Lung (tissue), 12 donors: ENCODE data around the gene CNTN3. TPM values are rescaled to one million over a fixed set of nuclear protein-coding genes. Genes with fewer than 3 reads are reported as not detected.

Source experiments
- ATAC-seq: fragments of 200-7000 bp; cut with Tn5 transposase; one replicate; pipeline ENCODE4 v1.9.1; 2020; ENCODE audit warnings: moderate number of reproducible peaks; ENCODE audit not compliant: insufficient read depth, low FRiP score
- DNase-seq, 3 donors: peaks; one replicate each; pipeline ENCODE4 v3.0.0-alpha.2; 2013 to 2017
- H3K27ac ChIP-seq, 2 donors: one replicate each; pipeline ENCODE4 v1.5.1; 2013; ENCODE audit warnings: mild to moderate bottlenecking in 2 of 2, moderate library complexity in 2 of 2, control low read depth in 1 of 2, inconsistent platforms in 1 of 2, low read depth in 1 of 2, low read length in 1 of 2
- H3K27me3 ChIP-seq, 3 donors: one replicate each; pipeline ENCODE4 v1.5.1; 2013; ENCODE audit warnings: low read length in 2 of 3; ENCODE audit not compliant: control insufficient read depth in 3 of 3, insufficient read depth in 3 of 3
- H3K36me3 ChIP-seq, 4 donors: one replicate each; pipeline ENCODE4 v1.5.1; 2013; ENCODE audit warnings: low read length in 4 of 4, mild to moderate bottlenecking in 1 of 4, moderate library complexity in 1 of 4; ENCODE audit not compliant: control insufficient read depth in 4 of 4, insufficient read depth in 4 of 4
- H3K4me1 ChIP-seq, 5 donors: one replicate each; pipeline ENCODE4 v1.5.1; 2013; ENCODE audit warnings: low read length in 5 of 5, mild to moderate bottlenecking in 2 of 5, moderate library complexity in 1 of 5; ENCODE audit not compliant: control insufficient read depth in 5 of 5, insufficient read depth in 5 of 5
- H3K4me3 ChIP-seq: one replicate; pipeline ENCODE4 v1.5.1; 2013; ENCODE audit warnings: mild to moderate bottlenecking, control low read depth, moderate library complexity
- H3K9ac ChIP-seq, 2 donors: one replicate each; pipeline ENCODE4 v1.5.1; 2013; ENCODE audit warnings: low read length in 2 of 2, control low read depth in 1 of 2; ENCODE audit not compliant: insufficient read depth in 1 of 2
- H3K9me3 ChIP-seq, 4 donors: one replicate each; pipeline ENCODE4 v1.5.1; 2013; ENCODE audit warnings: low read length in 3 of 4, mild to moderate bottlenecking in 1 of 4, moderate library complexity in 1 of 4; ENCODE audit not compliant: control insufficient read depth in 4 of 4, insufficient read depth in 3 of 4
- WGBS, 2 donors: extraction: QIAGEN DNeasy Blood & Tissue Kit; methylation state at CpG; one replicate each; pipeline ENCODE4 v1.1.7; 2013; 5-methylcytosine and 5-hydroxymethylcytosine counted together
- polyA plus RNA-seq, 2 donors: library from polyadenylated mRNA; stranded (reverse); fragments of 200-250 nt; gene quantifications; one replicate each; pipeline ENCODE4 v1.2.1, GENCODE V29; 2013
- total RNA-seq, 2 donors: library from RNA; depleted of rRNA in 1 of 2; stranded (reverse); fragments of >200 nt in 1 of 2; gene quantifications; one replicate each; pipeline ENCODE4 v1.2.1, GENCODE V29; 2014 to 2021
- TF ChIP-seq, protein P1 (sequence below): IDR thresholded peaks from 2 replicates; pipeline ENCODE4 v1.5.1; 2012; ENCODE audit warnings: mild to moderate bottlenecking; ENCODE audit errors: control extremely low read depth, extremely low read depth
- donor health status: control.
- donor health status: control.
- donor health status: Bipolar disorder and iron deficiency.
- donor health status: healthy.
- donor health status: DM: yes; HTN: yes; CAD: no.

Gene CNTN3
- total and polyA plus RNA-seq, 4 donors, result 0.74 to 51.0 (median 1.2) TPM

DNA sequence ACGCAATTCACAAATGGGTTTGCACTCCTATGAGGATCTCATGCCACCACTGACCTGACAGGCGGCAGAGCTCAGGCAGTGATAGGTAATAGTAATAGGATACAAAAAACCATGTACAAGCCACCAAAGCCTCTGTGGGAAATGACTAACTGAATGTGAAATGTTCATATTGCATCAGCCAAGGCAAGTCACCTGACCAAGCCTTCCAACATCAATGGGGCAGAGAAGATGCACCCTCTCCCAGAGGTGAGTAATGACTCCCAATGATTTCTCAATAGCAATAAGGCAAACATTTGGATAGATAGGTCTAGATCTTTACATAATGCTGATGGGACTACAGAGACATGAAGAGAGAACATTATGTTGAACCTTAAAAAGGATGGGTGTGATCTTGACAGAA is 14.9 kb downstream of the CNTN3 start:
- no peaks in the 10 kb centered on the region for H3K9me3 ChIP-seq
- ATAC-seq (no peak), DNase-seq (no peak)
- H3K4me3 ChIP-seq, result no peak overlapping the region
- TF ChIP-seq, protein P1, sequence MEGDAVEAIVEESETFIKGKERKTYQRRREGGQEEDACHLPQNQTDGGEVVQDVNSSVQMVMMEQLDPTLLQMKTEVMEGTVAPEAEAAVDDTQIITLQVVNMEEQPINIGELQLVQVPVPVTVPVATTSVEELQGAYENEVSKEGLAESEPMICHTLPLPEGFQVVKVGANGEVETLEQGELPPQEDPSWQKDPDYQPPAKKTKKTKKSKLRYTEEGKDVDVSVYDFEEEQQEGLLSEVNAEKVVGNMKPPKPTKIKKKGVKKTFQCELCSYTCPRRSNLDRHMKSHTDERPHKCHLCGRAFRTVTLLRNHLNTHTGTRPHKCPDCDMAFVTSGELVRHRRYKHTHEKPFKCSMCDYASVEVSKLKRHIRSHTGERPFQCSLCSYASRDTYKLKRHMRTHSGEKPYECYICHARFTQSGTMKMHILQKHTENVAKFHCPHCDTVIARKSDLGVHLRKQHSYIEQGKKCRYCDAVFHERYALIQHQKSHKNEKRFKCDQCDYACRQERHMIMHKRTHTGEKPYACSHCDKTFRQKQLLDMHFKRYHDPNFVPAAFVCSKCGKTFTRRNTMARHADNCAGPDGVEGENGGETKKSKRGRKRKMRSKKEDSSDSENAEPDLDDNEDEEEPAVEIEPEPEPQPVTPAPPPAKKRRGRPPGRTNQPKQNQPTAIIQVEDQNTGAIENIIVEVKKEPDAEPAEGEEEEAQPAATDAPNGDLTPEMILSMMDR, result no peak
- no peaks in the 10 kb centered on the region for H3K4me1 ChIP-seq
- WGBS, 2 donors, result 95 to 96% methylated on average over 2 of the region's 2 CpGs
- H3K27ac ChIP-seq, result no peak overlapping the region
- no peaks in the 10 kb centered on the region for H3K36me3 ChIP-seq
- H3K27me3 ChIP-seq, result no peaks in the 10 kb centered on the region
- no peak overlapping the region for H3K9ac ChIP-seq

DNA sequence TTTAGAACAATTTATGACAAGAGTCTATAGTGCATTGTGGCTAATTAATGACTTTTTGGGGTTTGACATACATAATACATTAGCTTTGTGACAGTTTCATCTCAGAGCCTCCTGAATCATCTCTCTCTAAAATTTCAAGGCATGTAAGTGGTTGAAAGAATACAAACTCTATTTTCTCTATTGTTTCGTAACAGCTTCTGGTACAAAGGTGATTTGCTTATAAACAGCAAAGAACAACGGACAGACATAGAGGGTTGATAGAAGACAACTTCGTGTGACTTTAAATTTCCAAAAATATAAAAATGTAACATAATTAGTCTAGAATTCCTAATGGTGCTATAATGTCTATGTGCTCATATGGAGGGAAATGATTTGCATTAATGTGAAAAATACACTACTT is 21.3 kb downstream of the CNTN3 start:
- H3K27ac ChIP-seq, result no peak overlapping the region
- TF ChIP-seq, protein P1, result no peak
- WGBS, 2 donors, result 87 to 89% methylated on average over 3 of the region's 3 CpGs
- ATAC-seq (no peak), DNase-seq (no peak)
- no peaks in the 10 kb centered on the region for H3K27me3 ChIP-seq
- no peaks in the 10 kb centered on the region for H3K36me3 ChIP-seq
- H3K4me1 ChIP-seq, result peaks cover 0 to 14% (median 0%) of the 10 kb centered on the region in 5 donors
- H3K4me3 ChIP-seq, result no peak overlapping the region
- H3K9me3 ChIP-seq, result no peaks in the 10 kb centered on the region
- H3K9ac ChIP-seq, result no peak overlapping the region

DNA sequence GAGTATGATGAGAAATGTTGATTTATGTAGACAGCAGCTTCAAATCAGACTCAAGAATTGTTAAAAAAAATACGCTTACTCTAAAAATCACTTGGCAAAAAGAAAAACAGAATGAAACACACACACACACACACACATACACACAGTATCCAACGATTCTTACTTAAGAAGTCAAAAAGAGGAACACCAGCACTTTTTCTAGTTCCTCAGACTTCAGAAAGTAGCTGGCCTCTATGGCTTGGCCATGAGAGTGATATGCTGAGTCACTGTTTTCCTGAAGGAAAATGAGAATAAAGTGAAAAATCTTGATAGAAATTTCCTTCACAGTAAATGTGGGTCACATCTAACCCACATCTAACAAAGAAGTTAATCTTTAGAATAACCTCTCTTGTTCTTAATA is 22.1 kb downstream of the CNTN3 start:
- Histone ChIP-seq H3K4me3 (no peak overlapping the region), H3K27ac (no peak overlapping the region), H3K9ac (no peak overlapping the region), H3K4me1 (peaks cover 0 to 14% (median 0%) of the 10 kb centered on the region in 5 donors), H3K27me3 (no peaks in the 10 kb centered on the region), H3K36me3 (no peaks in the 10 kb centered on the region), H3K9me3 (no peaks in the 10 kb centered on the region)
- ATAC-seq (no peak), DNase-seq (peak in 2 of 3 donors; percentile 29 to 59)
- WGBS, 2 donors, result 31 to 41% methylated on average over 2 of the region's 2 CpGs
- TF ChIP-seq, protein P1, result no peak

DNA sequence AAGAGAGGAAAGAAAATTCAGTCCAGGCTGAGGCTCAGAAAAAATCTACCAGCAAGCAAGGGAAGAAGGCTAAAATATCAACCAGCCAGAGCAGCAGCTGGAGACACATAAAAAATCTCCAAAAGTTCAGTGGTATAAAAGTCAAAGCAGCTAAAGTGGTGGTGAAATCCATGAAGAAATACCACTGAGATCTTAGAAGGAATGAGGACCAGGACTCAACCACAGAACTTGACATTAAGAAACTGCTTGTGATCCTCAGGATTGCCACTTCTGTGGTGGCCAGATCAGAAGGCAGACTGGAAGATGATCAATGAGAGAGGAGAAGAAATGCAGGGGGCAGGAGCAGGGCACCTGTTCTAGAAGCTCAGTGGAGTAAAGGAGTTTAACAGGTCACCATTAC is 22.5 kb downstream of the CNTN3 start:
- peaks cover 0 to 14% (median 0%) of the 10 kb centered on the region in 5 donors for H3K4me1 ChIP-seq
- ATAC-seq, result no peak
- H3K27ac ChIP-seq, result no peak overlapping the region
- no peaks in the 10 kb centered on the region for H3K9me3 ChIP-seq
- H3K27me3 ChIP-seq, result no peaks in the 10 kb centered on the region
- no peak overlapping the region for H3K9ac ChIP-seq
- no peaks in the 10 kb centered on the region for H3K36me3 ChIP-seq
- no peak for DNase-seq
- H3K4me3 ChIP-seq, result no peak overlapping the region
- TF ChIP-seq, protein P1, result no peak
